H1 (cell line): ENCODE data around the gene DNAH12. TPM values are rescaled to one million over a fixed set of nuclear protein-coding genes. Genes with fewer than 3 reads are reported as not detected.

ENCODE experiments used
- CHD1 ChIP-seq: IDR thresholded peaks from 2 replicates; pipeline ENCODE4 v1.6.1; 2012; ENCODE audit warnings: low read depth, low read length, improper control_type of control experiment
- CHD2 ChIP-seq: IDR thresholded peaks from 2 replicates; pipeline ENCODE4 v1.6.1; 2012; ENCODE audit warnings: low read length, improper control_type of control experiment
- CTBP2 ChIP-seq: IDR thresholded peaks from 2 replicates; pipeline ENCODE4 v1.7.0; 2011; ENCODE audit warnings: borderline replicate concordance, mild to moderate bottlenecking, moderate library complexity, mixed read lengths, low read length; ENCODE audit not compliant: insufficient read depth, insufficient read length
- FOSL1 ChIP-seq: IDR thresholded peaks from 2 replicates; pipeline ENCODE4 v1.6.1; 2011; ENCODE audit warnings: mild to moderate bottlenecking, low read depth, low read length, moderate library complexity; ENCODE audit not compliant: insufficient read depth
- RBBP5 ChIP-seq: IDR thresholded peaks from 2 replicates; pipeline ENCODE4 v1.7.1; 2012; ENCODE audit warnings: low read depth, mild to moderate bottlenecking, inconsistent platforms, low read length, moderate library complexity, borderline replicate concordance
- SP2 ChIP-seq: IDR thresholded peaks from 2 replicates; pipeline ENCODE4 v1.6.1; 2012; ENCODE audit warnings: mild to moderate bottlenecking, low read length, inconsistent platforms
- SRF ChIP-seq: IDR thresholded peaks from 2 replicates; pipeline ENCODE4 v1.6.1; 2011; ENCODE audit warnings: mild to moderate bottlenecking, low read depth, low read length, moderate library complexity
- polyA plus RNA-seq, 7 experiments: library from polyadenylated mRNA; depleted of rRNA in 3 of 7; stranded (reverse) in 5 of 7; unstranded in 2 of 7; fragments of >200 nt in 5 of 7; fragments of 200-250 nt in 2 of 7; gene quantifications; 1 replicate in 5 of 7; 2 replicates in 1 of 7; 4 replicates in 1 of 7; pipeline versions ENCODE4 v1.2.1 to v1.2.3, GENCODE V29; 2011 to 2013; ENCODE audit warnings: missing spikeins in 2 of 7, mixed read lengths in 2 of 7
- total RNA-seq: library from RNA; stranded (reverse); fragmentation: NEBNext Ultra II Directional; extraction: Animal tissue kit (Norgen Biotek cat#: 25700); gene quantifications from 2 replicates; pipeline ENCODE4 v1.2.1, GENCODE V29; 2021
- TF ChIP-seq, protein P1 (sequence below): fragments of 300-600 bp; sonication (generic); IDR thresholded peaks from 2 replicates; pipeline ENCODE4 v1.7.1; 2012; ENCODE audit warnings: low read length, moderate library complexity, mild to moderate bottlenecking, inconsistent platforms; ENCODE audit not compliant: insufficient replicate concordance
- TF ChIP-seq, protein P2 (sequence below), 3 experiments: IDR thresholded peaks; 1 replicate in 2 of 3; 2 replicates in 1 of 3; pipeline versions ENCODE4 v1.5.1 to v1.6.1; 2011; ENCODE audit warnings: low read length in 3 of 3, mild to moderate bottlenecking in 3 of 3, inconsistent platforms in 2 of 3, low read depth in 1 of 3, moderate library complexity in 1 of 3; ENCODE audit not compliant: insufficient read depth in 1 of 3; ENCODE audit errors: control extremely low read depth in 1 of 3

DNAH12 gene
- total and polyA plus RNA-seq, 2 of the 8 experiments (the other 6 are each of a cell fraction or from before 2014, with no cell fraction given) = not detected

DNA sequence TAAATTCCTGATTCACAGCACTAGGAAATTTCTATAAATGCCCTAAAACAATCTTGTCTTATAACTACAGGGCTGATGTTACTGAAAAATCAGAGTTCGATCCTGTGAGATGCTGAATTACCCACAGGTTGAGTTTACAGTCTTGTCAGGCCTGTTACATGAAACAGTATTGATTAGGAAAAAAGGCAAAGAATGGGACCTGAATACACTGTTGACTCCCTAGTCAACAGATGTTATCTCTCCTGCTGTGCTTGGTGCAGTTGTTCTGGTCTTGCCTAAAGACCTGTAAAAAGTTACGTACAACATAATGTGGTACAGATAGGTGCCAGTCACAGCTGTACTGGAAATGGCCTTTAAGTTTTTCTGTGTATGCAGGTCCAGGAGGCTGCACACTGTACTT is 160.3 kb downstream of the DNAH12 start (continued):
- TF ChIP-seq, protein P1, sequence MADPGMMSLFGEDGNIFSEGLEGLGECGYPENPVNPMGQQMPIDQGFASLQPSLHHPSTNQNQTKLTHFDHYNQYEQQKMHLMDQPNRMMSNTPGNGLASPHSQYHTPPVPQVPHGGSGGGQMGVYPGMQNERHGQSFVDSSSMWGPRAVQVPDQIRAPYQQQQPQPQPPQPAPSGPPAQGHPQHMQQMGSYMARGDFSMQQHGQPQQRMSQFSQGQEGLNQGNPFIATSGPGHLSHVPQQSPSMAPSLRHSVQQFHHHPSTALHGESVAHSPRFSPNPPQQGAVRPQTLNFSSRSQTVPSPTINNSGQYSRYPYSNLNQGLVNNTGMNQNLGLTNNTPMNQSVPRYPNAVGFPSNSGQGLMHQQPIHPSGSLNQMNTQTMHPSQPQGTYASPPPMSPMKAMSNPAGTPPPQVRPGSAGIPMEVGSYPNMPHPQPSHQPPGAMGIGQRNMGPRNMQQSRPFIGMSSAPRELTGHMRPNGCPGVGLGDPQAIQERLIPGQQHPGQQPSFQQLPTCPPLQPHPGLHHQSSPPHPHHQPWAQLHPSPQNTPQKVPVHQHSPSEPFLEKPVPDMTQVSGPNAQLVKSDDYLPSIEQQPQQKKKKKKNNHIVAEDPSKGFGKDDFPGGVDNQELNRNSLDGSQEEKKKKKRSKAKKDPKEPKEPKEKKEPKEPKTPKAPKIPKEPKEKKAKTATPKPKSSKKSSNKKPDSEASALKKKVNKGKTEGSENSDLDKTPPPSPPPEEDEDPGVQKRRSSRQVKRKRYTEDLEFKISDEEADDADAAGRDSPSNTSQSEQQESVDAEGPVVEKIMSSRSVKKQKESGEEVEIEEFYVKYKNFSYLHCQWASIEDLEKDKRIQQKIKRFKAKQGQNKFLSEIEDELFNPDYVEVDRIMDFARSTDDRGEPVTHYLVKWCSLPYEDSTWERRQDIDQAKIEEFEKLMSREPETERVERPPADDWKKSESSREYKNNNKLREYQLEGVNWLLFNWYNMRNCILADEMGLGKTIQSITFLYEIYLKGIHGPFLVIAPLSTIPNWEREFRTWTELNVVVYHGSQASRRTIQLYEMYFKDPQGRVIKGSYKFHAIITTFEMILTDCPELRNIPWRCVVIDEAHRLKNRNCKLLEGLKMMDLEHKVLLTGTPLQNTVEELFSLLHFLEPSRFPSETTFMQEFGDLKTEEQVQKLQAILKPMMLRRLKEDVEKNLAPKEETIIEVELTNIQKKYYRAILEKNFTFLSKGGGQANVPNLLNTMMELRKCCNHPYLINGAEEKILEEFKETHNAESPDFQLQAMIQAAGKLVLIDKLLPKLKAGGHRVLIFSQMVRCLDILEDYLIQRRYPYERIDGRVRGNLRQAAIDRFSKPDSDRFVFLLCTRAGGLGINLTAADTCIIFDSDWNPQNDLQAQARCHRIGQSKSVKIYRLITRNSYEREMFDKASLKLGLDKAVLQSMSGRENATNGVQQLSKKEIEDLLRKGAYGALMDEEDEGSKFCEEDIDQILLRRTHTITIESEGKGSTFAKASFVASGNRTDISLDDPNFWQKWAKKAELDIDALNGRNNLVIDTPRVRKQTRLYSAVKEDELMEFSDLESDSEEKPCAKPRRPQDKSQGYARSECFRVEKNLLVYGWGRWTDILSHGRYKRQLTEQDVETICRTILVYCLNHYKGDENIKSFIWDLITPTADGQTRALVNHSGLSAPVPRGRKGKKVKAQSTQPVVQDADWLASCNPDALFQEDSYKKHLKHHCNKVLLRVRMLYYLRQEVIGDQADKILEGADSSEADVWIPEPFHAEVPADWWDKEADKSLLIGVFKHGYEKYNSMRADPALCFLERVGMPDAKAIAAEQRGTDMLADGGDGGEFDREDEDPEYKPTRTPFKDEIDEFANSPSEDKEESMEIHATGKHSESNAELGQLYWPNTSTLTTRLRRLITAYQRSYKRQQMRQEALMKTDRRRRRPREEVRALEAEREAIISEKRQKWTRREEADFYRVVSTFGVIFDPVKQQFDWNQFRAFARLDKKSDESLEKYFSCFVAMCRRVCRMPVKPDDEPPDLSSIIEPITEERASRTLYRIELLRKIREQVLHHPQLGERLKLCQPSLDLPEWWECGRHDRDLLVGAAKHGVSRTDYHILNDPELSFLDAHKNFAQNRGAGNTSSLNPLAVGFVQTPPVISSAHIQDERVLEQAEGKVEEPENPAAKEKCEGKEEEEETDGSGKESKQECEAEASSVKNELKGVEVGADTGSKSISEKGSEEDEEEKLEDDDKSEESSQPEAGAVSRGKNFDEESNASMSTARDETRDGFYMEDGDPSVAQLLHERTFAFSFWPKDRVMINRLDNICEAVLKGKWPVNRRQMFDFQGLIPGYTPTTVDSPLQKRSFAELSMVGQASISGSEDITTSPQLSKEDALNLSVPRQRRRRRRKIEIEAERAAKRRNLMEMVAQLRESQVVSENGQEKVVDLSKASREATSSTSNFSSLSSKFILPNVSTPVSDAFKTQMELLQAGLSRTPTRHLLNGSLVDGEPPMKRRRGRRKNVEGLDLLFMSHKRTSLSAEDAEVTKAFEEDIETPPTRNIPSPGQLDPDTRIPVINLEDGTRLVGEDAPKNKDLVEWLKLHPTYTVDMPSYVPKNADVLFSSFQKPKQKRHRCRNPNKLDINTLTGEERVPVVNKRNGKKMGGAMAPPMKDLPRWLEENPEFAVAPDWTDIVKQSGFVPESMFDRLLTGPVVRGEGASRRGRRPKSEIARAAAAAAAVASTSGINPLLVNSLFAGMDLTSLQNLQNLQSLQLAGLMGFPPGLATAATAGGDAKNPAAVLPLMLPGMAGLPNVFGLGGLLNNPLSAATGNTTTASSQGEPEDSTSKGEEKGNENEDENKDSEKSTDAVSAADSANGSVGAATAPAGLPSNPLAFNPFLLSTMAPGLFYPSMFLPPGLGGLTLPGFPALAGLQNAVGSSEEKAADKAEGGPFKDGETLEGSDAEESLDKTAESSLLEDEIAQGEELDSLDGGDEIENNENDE = no peak
- TF ChIP-seq RBBP5 = no peak
- TF ChIP-seq, protein P2, sequence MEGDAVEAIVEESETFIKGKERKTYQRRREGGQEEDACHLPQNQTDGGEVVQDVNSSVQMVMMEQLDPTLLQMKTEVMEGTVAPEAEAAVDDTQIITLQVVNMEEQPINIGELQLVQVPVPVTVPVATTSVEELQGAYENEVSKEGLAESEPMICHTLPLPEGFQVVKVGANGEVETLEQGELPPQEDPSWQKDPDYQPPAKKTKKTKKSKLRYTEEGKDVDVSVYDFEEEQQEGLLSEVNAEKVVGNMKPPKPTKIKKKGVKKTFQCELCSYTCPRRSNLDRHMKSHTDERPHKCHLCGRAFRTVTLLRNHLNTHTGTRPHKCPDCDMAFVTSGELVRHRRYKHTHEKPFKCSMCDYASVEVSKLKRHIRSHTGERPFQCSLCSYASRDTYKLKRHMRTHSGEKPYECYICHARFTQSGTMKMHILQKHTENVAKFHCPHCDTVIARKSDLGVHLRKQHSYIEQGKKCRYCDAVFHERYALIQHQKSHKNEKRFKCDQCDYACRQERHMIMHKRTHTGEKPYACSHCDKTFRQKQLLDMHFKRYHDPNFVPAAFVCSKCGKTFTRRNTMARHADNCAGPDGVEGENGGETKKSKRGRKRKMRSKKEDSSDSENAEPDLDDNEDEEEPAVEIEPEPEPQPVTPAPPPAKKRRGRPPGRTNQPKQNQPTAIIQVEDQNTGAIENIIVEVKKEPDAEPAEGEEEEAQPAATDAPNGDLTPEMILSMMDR (IDR thresholded peaks at IDR 0.05; ENCODE audit: control extremely low read depth in 1 of 3, insufficient read depth in 1 of 3, low read depth in 1 of 3, low read length in 3 of 3) = no peak
- TF ChIP-seq SP2 = no peak
- no peak for TF ChIP-seq FOSL1
- no peak for TF ChIP-seq CTBP2
- TF ChIP-seq SRF = no peak
- no peak for TF ChIP-seq CHD2
- no peak for TF ChIP-seq CHD1
